ENCODE results near the gene WDR1.

The WDR1 gene

GRCh38 chr4:10066206-10066605 is 50.4 kb downstream of the WDR1 start:
- DNase-seq: no peak

- peak; percentile 0 to 6 for DNase-seq
Observed at GRCh38 chr4:10063544-10064300, 52.9 kb downstream of the WDR1 start.

GRCh38 chr4:10061650-10062415 is 54.8 kb downstream of the WDR1 start:
- no peak for DNase-seq

GRCh38 chr4:10058371-10058770 is 58.2 kb downstream of the WDR1 start:
- no peak for DNase-seq

GRCh38 chr4:10057023-10057395 is 59.6 kb downstream of the WDR1 start:
- no peak for DNase-seq

GRCh38 chr4:10056334-10057022 is 60.1 kb downstream of the WDR1 start:
- DNase-seq: no peak

GRCh38 chr4:10055871-10056270 is 60.7 kb downstream of the WDR1 start:
- no peak for DNase-seq

- DNase-seq: no peak
Observed at GRCh38 chr4:10054571-10055041, 62.0 kb downstream of the WDR1 start.

GRCh38 chr4:10053635-10054453 is 62.8 kb downstream of the WDR1 start:
- DNase-seq: no peak

- no peak for DNase-seq
Observed at GRCh38 chr4:10051517-10052135, 65.0 kb downstream of the WDR1 start.

- DNase-seq: no peak
Observed at GRCh38 chr4:10050721-10051120, 65.9 kb downstream of the WDR1 start.

GRCh38 chr4:10050261-10050661 is 66.3 kb downstream of the WDR1 start:
- no peak for DNase-seq

- no peak for DNase-seq
Observed at GRCh38 chr4:10048941-10049697, 67.5 kb downstream of the WDR1 start.

GRCh38 chr4:10047967-10048366 is 68.6 kb downstream of the WDR1 start:
- DNase-seq: no peak

GRCh38 chr4:10046471-10046870 is 70.1 kb downstream of the WDR1 start:
- no peak for DNase-seq

- DNase-seq: no peak
Observed at GRCh38 chr4:10045481-10045880, 71.1 kb downstream of the WDR1 start.

- DNase-seq: no peak
Observed at GRCh38 chr4:10041036-10041435, 75.6 kb downstream of the WDR1 start.

- DNase-seq: no peak
Observed at GRCh38 chr4:10040049-10040892, 76.3 kb downstream of the WDR1 start.

GRCh38 chr4:10036807-10037342 is 79.7 kb downstream of the WDR1 start:
- DNase-seq: no peak

- DNase-seq: no peak
Observed at GRCh38 chr4:10035130-10035529, 81.5 kb downstream of the WDR1 start.
